Endothelial cell of umbilical vein (primary cell): ENCODE data around the gene AUTS2. TPM values are rescaled to one million over a fixed set of nuclear protein-coding genes. Genes with fewer than 3 reads are reported as not detected.

Experiments used
- BruUV-seq: library from RNA; stranded (reverse); fragments of 400-500 nt; replicated peaks from 2 replicates; lab custom pipeline; 2021; lab: Mats Ljungman, UMichigan
- CTCF ChIA-PET: fragments of 300-600, 350-600 bp; sonication (Branson Sonifier 250); formaldehyde crosslinking; loops from one replicate; lab custom pipeline; 2021; ENCODE audit warnings: antibody characterized with exemption, inconsistent platforms; lab: Charles Lee
- POLR2A ChIA-PET: fragments of 300-600, 350-600 bp; sonication (Branson Sonifier 250); formaldehyde crosslinking; loops from one replicate; lab custom pipeline; 2021; ENCODE audit warnings: antibody characterized with exemption, inconsistent platforms; lab: Charles Lee
- DNase-seq: peaks from one replicate; pipeline ENCODE4 v3.0.0-alpha.2; 2011; ENCODE audit warnings: low read depth, low spot score
- FAIRE-seq: peaks from 2 replicates; lab custom pipeline; 2011; peaks lifted over from hg19 to GRCh38; lab: Jason Lieb, UNC
- H2AFZ ChIP-seq: 2 replicates; pipeline ENCODE4 v1.6.0; 2012; ENCODE audit warnings: low read depth, low read length, control low read depth, inconsistent platforms
- H3K27ac ChIP-seq: 2 replicates; pipeline ENCODE4 v1.5.1; 2011; ENCODE audit warnings: low read depth, mild to moderate bottlenecking, control low read depth, low read length, moderate library complexity; ENCODE audit not compliant: insufficient read depth
- H3K27me3 ChIP-seq, 2 experiments: 2 replicates each; pipeline versions ENCODE4 v1.6.0 to v1.6.1; 2011; ENCODE audit warnings: low read length in 2 of 2, mixed read lengths in 1 of 2; ENCODE audit not compliant: control insufficient read depth in 2 of 2, insufficient read depth in 2 of 2
- H3K36me3 ChIP-seq, 2 experiments: 2 replicates in 1 of 2; 3 replicates in 1 of 2; pipeline ENCODE4 v1.5.1; 2011; ENCODE audit warnings: low read length in 2 of 2, mild to moderate bottlenecking in 1 of 2, moderate library complexity in 1 of 2; ENCODE audit not compliant: control insufficient read depth in 2 of 2, insufficient read depth in 2 of 2; ENCODE audit errors: extremely low read depth in 1 of 2
- H3K4me1 ChIP-seq: 3 replicates; pipeline ENCODE4 v1.5.1; 2011; ENCODE audit warnings: mild to moderate bottlenecking, low read length; ENCODE audit not compliant: control insufficient read depth, insufficient read depth; ENCODE audit errors: extremely low read depth
- H3K4me2 ChIP-seq: 2 replicates; pipeline ENCODE4 v1.6.1; 2011; ENCODE audit warnings: low read length, control low read depth, mixed read lengths; ENCODE audit not compliant: insufficient read depth
- H3K4me3 ChIP-seq, 3 experiments: fragments of 200-600 bp in 1 of 3; sonication (generic), shearing (Covaris generic) in 1 of 3; replicated peaks in 1 of 3; 2 replicates each; pipeline ENCODE4 v1.5.1; 2011 to 2016; ENCODE audit warnings: control low read depth in 3 of 3, low read length in 3 of 3, mild to moderate bottlenecking in 2 of 3, inconsistent platforms in 1 of 3, low read depth in 1 of 3, moderate library complexity in 1 of 3; ENCODE audit not compliant: insufficient read depth in 1 of 3
- H3K79me2 ChIP-seq: 2 replicates; pipeline ENCODE4 v1.6.0; 2012; ENCODE audit warnings: low read length, inconsistent platforms; ENCODE audit not compliant: control insufficient read depth, insufficient read depth
- H3K9ac ChIP-seq: replicated peaks from 2 replicates; pipeline ENCODE3; 2011; ENCODE audit warnings: low read length, control low read depth; ENCODE audit not compliant: insufficient read depth; ENCODE audit errors: extremely low read depth
- H3K9me1 ChIP-seq: replicated peaks from 3 replicates; pipeline ENCODE4 v1.6.0; 2011; ENCODE audit warnings: mild to moderate bottlenecking, low read length; ENCODE audit not compliant: control insufficient read depth, insufficient read depth; ENCODE audit errors: extremely low read depth
- H3K9me3 ChIP-seq: replicated peaks from 2 replicates; pipeline ENCODE4 v1.5.1; 2012; ENCODE audit warnings: low read length, inconsistent platforms; ENCODE audit not compliant: control insufficient read depth, insufficient read depth
- H4K20me1 ChIP-seq: replicated peaks from 2 replicates; pipeline ENCODE3; 2011; ENCODE audit warnings: mild to moderate bottlenecking, low read length; ENCODE audit not compliant: control insufficient read depth, insufficient read depth; ENCODE audit errors: extremely low read depth
- EZH2 ChIP-seq: IDR thresholded peaks from 2 replicates; pipeline ENCODE4 v1.6.1; 2012; ENCODE audit warnings: borderline replicate concordance, low read depth, mild to moderate bottlenecking, moderate library complexity, low read length, inconsistent platforms; ENCODE audit not compliant: severe bottlenecking
- FOS ChIP-seq: IDR thresholded peaks from 2 replicates; pipeline ENCODE4 v1.6.1; 2011; ENCODE audit warnings: mild to moderate bottlenecking, low read length, moderate library complexity, borderline replicate concordance; ENCODE audit not compliant: insufficient read depth
- GATA2 ChIP-seq: IDR thresholded peaks from 2 replicates; pipeline ENCODE4 v1.7.0; 2011; ENCODE audit warnings: low read depth, mild to moderate bottlenecking, moderate library complexity, mixed read lengths, low read length; ENCODE audit not compliant: insufficient read length, insufficient read depth
- JUN ChIP-seq: IDR thresholded peaks from 2 replicates; pipeline ENCODE4 v1.6.1; 2011; ENCODE audit warnings: borderline replicate concordance, low read depth; ENCODE audit not compliant: insufficient read length, insufficient read depth
- MYC ChIP-seq: IDR thresholded peaks from one replicate; pipeline ENCODE4 v1.6.1; 2011; ENCODE audit warnings: mild to moderate bottlenecking, low read depth, low read length
- POLR2A ChIP-seq: IDR thresholded peaks from 2 replicates; pipeline ENCODE4 v1.6.1; 2012; ENCODE audit warnings: low read depth, mild to moderate bottlenecking, control low read depth, low read length
- POLR2AphosphoS5 ChIP-seq: IDR thresholded peaks from 2 replicates; pipeline ENCODE4 v1.6.1; 2012; ENCODE audit warnings: low read depth, mild to moderate bottlenecking, control low read depth, low read length, moderate library complexity; ENCODE audit not compliant: insufficient read depth
- dilution Hi-C: fragments of 300-500 bp; cut with MboI; formaldehyde crosslinking; loops from one replicate; pipeline ENCODE4 v1.15.0; 2019; ENCODE audit warnings: low sequenced_read_pairs; ENCODE audit not compliant: extremely low pct_ligation_motif_present
- intact Hi-C: fragments of 100-400 bp; cut with micrococcal nuclease; formaldehyde crosslinking; loops from one replicate; pipeline ENCODE4 v1.10.0; 2022
- polyA plus RNA-seq, 4 experiments: library from polyadenylated mRNA; depleted of rRNA in 3 of 4; stranded (reverse) in 3 of 4; unstranded in 1 of 4; fragments of >200 nt; gene quantifications; 2 replicates each; pipeline versions ENCODE4 v1.2.1 to v1.2.3, GENCODE V29; 2011 to 2012; ENCODE audit warnings: missing spikeins in 1 of 4
- total RNA-seq: library from RNA; stranded (reverse); gene quantifications from 2 replicates; pipeline ENCODE4 v1.2.3, GENCODE V29; 2021
- TF ChIP-seq, protein P1 (sequence below), 2 donors: IDR thresholded peaks; 1 replicate in 1 of 2; 2 replicates in 1 of 2; pipeline ENCODE4 v1.5.1; 2011; ENCODE audit warnings: low read length in 2 of 2, mild to moderate bottlenecking in 2 of 2, moderate library complexity in 2 of 2, control low read depth in 1 of 2, inconsistent platforms in 1 of 2, low read depth in 1 of 2; ENCODE audit not compliant: insufficient read depth in 1 of 2; ENCODE audit errors: extremely low read depth in 1 of 2
- TF ChIP-seq, protein P2 (sequence below): IDR thresholded peaks from 2 replicates; pipeline ENCODE4 v1.6.1; 2011; ENCODE audit not compliant: insufficient read depth, insufficient read length

AUTS2 gene
- total and polyA plus RNA-seq, 2 donors (not counting 3 experiments of a cell fraction or from before 2014, with no cell fraction given), result 0.59 to 8.0 TPM

DNA sequence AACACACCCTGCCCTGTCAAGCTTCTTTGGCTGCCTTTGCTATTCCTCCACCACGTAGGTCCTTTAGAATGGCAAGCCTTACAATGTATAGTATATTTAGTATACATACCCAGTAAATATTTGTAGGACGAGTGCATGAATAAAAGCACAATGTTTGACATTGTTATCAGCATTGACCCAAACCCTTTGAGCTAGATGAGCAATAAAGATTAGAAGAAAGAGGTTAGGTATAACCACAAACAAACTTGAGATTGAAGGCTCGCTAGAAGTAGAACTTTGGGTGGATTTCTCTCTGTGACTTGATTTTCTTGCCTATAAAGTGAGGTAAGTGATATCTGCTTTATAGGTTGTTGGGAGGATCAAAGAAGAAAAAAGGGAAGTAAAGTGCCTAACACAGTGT, 972.7 kb downstream of the AUTS2 start:
- H3K27ac ChIP-seq, result no peak overlapping the region
- DNase-seq (no peak), FAIRE-seq (no peak)
- H3K79me2 ChIP-seq, result no peaks in the 10 kb centered on the region
- H3K36me3 ChIP-seq, result no peaks in the 10 kb centered on the region
- POLR2A ChIA-PET, result no interaction called here
- dilution Hi-C loops, result no loop called here
- no TSS peak for BruUV-seq
- H2AFZ ChIP-seq, result no peak overlapping the region
- H3K9ac ChIP-seq, result no peak overlapping the region
- H3K4me3 ChIP-seq, result no peak overlapping the region
- H3K27me3 ChIP-seq, result no peaks in the 10 kb centered on the region
- CTCF ChIA-PET, result no interaction called here
- TF ChIP-seq EZH2, result no peak
- TF ChIP-seq FOS, result no peak
- TF ChIP-seq, protein P1, sequence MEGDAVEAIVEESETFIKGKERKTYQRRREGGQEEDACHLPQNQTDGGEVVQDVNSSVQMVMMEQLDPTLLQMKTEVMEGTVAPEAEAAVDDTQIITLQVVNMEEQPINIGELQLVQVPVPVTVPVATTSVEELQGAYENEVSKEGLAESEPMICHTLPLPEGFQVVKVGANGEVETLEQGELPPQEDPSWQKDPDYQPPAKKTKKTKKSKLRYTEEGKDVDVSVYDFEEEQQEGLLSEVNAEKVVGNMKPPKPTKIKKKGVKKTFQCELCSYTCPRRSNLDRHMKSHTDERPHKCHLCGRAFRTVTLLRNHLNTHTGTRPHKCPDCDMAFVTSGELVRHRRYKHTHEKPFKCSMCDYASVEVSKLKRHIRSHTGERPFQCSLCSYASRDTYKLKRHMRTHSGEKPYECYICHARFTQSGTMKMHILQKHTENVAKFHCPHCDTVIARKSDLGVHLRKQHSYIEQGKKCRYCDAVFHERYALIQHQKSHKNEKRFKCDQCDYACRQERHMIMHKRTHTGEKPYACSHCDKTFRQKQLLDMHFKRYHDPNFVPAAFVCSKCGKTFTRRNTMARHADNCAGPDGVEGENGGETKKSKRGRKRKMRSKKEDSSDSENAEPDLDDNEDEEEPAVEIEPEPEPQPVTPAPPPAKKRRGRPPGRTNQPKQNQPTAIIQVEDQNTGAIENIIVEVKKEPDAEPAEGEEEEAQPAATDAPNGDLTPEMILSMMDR (IDR thresholded peaks at IDR 0.05; ENCODE audit: extremely low read depth in 1 of 2, insufficient read depth in 1 of 2, low read depth in 1 of 2, low read length in 2 of 2), result no peak
- no peak for TF ChIP-seq GATA2
- TF ChIP-seq POLR2A, result no peak
- H4K20me1 ChIP-seq, result no peaks in the 10 kb centered on the region
- peaks cover 2% of the 10 kb centered on the region for H3K9me3 ChIP-seq
- no peaks in the 10 kb centered on the region for H3K4me1 ChIP-seq
- intact Hi-C loops, result no loop called here
- H3K4me2 ChIP-seq, result no peak overlapping the region
- no peaks in the 10 kb centered on the region for H3K9me1 ChIP-seq

DNA sequence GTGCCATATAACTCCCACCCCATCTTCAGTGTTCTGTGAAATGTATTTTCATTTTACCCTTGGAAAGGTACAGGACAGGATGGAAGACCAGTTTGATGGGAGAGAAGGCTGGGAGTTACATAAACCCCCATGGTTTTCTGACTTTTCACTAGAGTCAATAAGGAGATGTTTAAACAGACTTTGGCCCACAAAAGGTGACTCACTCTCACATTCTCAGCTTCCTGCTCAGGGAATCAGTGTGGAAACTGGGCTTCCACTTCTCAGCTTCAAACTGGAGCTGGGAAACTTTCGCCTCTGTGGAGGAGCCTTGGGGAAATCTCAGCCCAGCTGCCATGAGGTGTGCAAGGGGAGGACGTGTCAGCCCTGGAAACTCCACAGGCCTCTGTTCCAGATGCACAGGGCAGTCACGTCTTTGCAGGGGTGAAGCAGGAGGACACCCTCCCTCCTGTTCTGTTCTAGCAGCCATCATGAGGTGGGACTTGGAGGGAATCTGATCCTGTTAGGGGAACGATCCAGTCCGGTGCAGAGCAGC, 973.2 kb downstream of the AUTS2 start:
- H3K9me1 ChIP-seq, result no peaks in the 10 kb centered on the region
- H4K20me1 ChIP-seq, result no peaks in the 10 kb centered on the region
- FAIRE-seq (no peak), DNase-seq (no peak)
- no peak overlapping the region for H3K27ac ChIP-seq
- ChIA-PET POLR2A (no interaction called here), CTCF (no interaction called here)
- TF ChIP-seq FOS, result no peak
- no peak for TF ChIP-seq JUN
- no peak for TF ChIP-seq EZH2
- TF ChIP-seq MYC, result no peak
- no peak for TF ChIP-seq GATA2
- TF ChIP-seq POLR2A, result no peak
- TF ChIP-seq, protein P1 (IDR thresholded peaks at IDR 0.05; ENCODE audit: extremely low read depth in 1 of 2, insufficient read depth in 1 of 2, low read depth in 1 of 2, low read length in 2 of 2), result no peak
- TF ChIP-seq POLR2AphosphoS5, result no peak
- TF ChIP-seq, protein P2, sequence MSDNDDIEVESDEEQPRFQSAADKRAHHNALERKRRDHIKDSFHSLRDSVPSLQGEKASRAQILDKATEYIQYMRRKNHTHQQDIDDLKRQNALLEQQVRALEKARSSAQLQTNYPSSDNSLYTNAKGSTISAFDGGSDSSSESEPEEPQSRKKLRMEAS, result no peak
- intact Hi-C loops (no loop called here), dilution Hi-C loops (no loop called here)
- BruUV-seq, result no TSS peak
- no peak overlapping the region for H3K9ac ChIP-seq
- H3K79me2 ChIP-seq, result no peaks in the 10 kb centered on the region
- no peak overlapping the region for H3K4me3 ChIP-seq
- H3K4me2 ChIP-seq, result no peak overlapping the region
- H3K27me3 ChIP-seq, result no peaks in the 10 kb centered on the region
- H2AFZ ChIP-seq, result no peak overlapping the region
- H3K36me3 ChIP-seq, result no peaks in the 10 kb centered on the region
- peaks cover 2% of the 10 kb centered on the region for H3K9me3 ChIP-seq
- H3K4me1 ChIP-seq, result no peaks in the 10 kb centered on the region
